ENCODE results near the gene FBXW9. TPM values are rescaled to one million over a fixed set of nuclear protein-coding genes. Genes with fewer than 3 reads are reported as not detected.

Gene FBXW9
- polyA plus RNA-seq, 3 donors, result 4.4 to 7.2 (median 5.1) TPM

DNA sequence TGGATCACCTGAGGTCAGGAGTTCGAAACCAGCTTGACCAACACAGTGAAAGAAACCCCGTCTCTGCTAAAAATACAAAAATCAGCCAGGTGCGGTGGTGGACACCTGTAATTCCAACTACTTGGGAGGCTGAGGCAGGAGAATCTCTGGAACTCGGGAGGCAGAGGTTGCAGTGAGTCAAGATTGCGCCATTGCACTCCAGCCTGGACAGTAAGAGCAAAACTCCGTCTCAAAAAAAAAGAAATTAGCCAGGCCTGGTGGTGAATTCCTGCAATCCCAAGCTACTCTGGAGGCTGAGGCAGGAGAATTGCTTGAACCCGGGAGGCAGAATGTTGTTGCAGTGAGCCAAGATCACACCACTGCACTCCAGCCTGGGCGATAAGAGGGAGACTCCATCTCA, 12.2 kb upstream of the FBXW9 start:
- Mint-ChIP-seq H3K27ac (no peak overlapping the region), H3K9me3 (peaks cover 0 to 4% (median 0%) of the 10 kb centered on the region in 7 donors), H3K4me3 (no peak overlapping the region), H3K36me3 (peaks cover 69 to 94% of the 10 kb centered on the region in 2 donors), H3K27me3 (ENCODE audit: low read depth in 3 of 3) (peaks cover 0 to 1% (median 0%) of the 10 kb centered on the region in 3 donors), H3K4me1 (no peaks in the 10 kb centered on the region)
- H3K4me1 ChIP-seq (ENCODE audit: control insufficient read depth in 1 of 2, insufficient read depth in 2 of 2, low read length in 2 of 2), result no peaks in the 10 kb centered on the region
- no peak overlapping the region for H2AFZ ChIP-seq (ENCODE audit: insufficient read depth, low read depth, low read length, poor library complexity, severe bottlenecking)
- no peaks in the 10 kb centered on the region for H4K20me1 ChIP-seq (ENCODE audit: insufficient read depth, low read length)
- no peak overlapping the region for H3K9ac ChIP-seq (ENCODE audit: insufficient read depth, low read length, poor library complexity, severe bottlenecking)
- no peak overlapping the region for H3K4me2 ChIP-seq (replicated peaks; ENCODE audit: extremely low read depth, low read length, poor library complexity, severe bottlenecking)
- no peak for DNase-seq
- H3K27me3 ChIP-seq (ENCODE audit: control insufficient read depth in 2 of 2, insufficient read depth in 2 of 2, low read length in 2 of 2), result no peaks in the 10 kb centered on the region
- peaks cover 73 to 88% of the 10 kb centered on the region in 2 donors for H3K36me3 ChIP-seq (replicated peaks in 1 of 2; ENCODE audit: control insufficient read depth in 1 of 2, insufficient read depth in 2 of 2, low read length in 2 of 2)
- 95% methylated on average over 6 of the region's 8 CpGs for WGBS (ENCODE audit: insufficient coverage)
- H3K9me3 ChIP-seq (replicated peaks in 1 of 2; ENCODE audit: control insufficient read depth in 1 of 2, insufficient read depth in 1 of 2, low read length in 2 of 2), result no peaks in the 10 kb centered on the region
- no peak for TF ChIP-seq CTCF (IDR thresholded peaks at IDR 0.05)
- H3K27ac ChIP-seq (ENCODE audit: low read depth in 1 of 2, low read length in 2 of 2), result no peak overlapping the region
- no peak overlapping the region for H3K4me3 ChIP-seq (replicated peaks in 1 of 3; ENCODE audit: low read depth in 2 of 3, low read length in 3 of 3)
- intact Hi-C loops (cut with micrococcal nuclease), result no loop called here
- H3K79me2 ChIP-seq (ENCODE audit: insufficient read depth, low read length), result no peaks in the 10 kb centered on the region

DNA sequence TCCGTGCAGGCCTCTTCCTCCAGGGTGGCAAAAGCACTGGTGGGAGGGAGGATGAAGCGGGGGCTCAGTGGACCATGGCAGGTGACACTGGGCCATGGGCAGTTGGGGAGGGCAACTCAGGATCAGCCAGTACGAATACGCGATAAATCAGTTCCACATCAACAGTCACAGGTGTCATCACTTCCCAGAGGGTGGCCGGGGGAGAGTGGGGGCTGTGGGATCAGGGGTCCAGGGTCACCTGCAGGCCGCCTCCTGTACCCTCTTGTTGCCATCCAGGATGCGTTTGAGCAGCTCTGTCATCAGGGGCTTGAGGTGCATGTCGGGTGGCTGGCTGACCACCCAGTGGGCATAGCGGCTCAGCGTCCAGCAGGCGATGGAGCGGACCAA, 9.9 kb upstream of the FBXW9 start:
- no peak for TF ChIP-seq CTCF (IDR thresholded peaks at IDR 0.05)
- peaks cover 70 to 96% of the 10 kb centered on the region in 2 donors for H3K36me3 Mint-ChIP-seq
- no peaks in the 10 kb centered on the region for H3K27me3 ChIP-seq (ENCODE audit: control insufficient read depth in 2 of 2, insufficient read depth in 2 of 2, low read length in 2 of 2)
- DNase-seq, result no peak
- intact Hi-C loops (cut with micrococcal nuclease), result no loop called here
- no peaks in the 10 kb centered on the region for H3K79me2 ChIP-seq (ENCODE audit: insufficient read depth, low read length)
- H3K27ac ChIP-seq (ENCODE audit: low read depth in 1 of 2, low read length in 2 of 2), result no peak overlapping the region
- H2AFZ ChIP-seq (ENCODE audit: insufficient read depth, low read depth, low read length, poor library complexity, severe bottlenecking), result no peak overlapping the region
- H3K4me3 ChIP-seq (replicated peaks in 1 of 3; ENCODE audit: low read depth in 2 of 3, low read length in 3 of 3), result no peak overlapping the region
- H3K9me3 ChIP-seq (replicated peaks in 1 of 2; ENCODE audit: control insufficient read depth in 1 of 2, insufficient read depth in 1 of 2, low read length in 2 of 2), result no peaks in the 10 kb centered on the region
- no peaks in the 10 kb centered on the region for H3K4me1 ChIP-seq (ENCODE audit: control insufficient read depth in 1 of 2, insufficient read depth in 2 of 2, low read length in 2 of 2)
- peaks cover 0 to 2% (median 1%) of the 10 kb centered on the region in 3 donors for H3K27me3 Mint-ChIP-seq (ENCODE audit: low read depth in 3 of 3)
- no peaks in the 10 kb centered on the region for H4K20me1 ChIP-seq (ENCODE audit: insufficient read depth, low read length)
- H3K36me3 ChIP-seq (replicated peaks in 1 of 2; ENCODE audit: control insufficient read depth in 1 of 2, insufficient read depth in 2 of 2, low read length in 2 of 2), result peaks cover 80 to 93% of the 10 kb centered on the region in 2 donors
- H3K9me3 Mint-ChIP-seq, result no peaks in the 10 kb centered on the region
- no peak overlapping the region for H3K27ac Mint-ChIP-seq
- 90% methylated on average over 7 of the region's 13 CpGs for WGBS (ENCODE audit: insufficient coverage)
- no peak overlapping the region for H3K9ac ChIP-seq (ENCODE audit: insufficient read depth, low read length, poor library complexity, severe bottlenecking)
- no peak overlapping the region for H3K4me2 ChIP-seq (replicated peaks; ENCODE audit: extremely low read depth, low read length, poor library complexity, severe bottlenecking)
- H3K4me3 Mint-ChIP-seq, result no peak overlapping the region
- H3K4me1 Mint-ChIP-seq, result no peaks in the 10 kb centered on the region

Measured in CD14-positive monocyte (primary cell).